H1 (cell line): Measurements from ENCODE around the gene TUBGCP6. TPM values are rescaled to one million over a fixed set of nuclear protein-coding genes. Genes with fewer than 3 reads are reported as not detected.
A peak's percentile ranks its signal among the peaks of the same experiment; 100 is the strongest.

Experiments
- CTCF ChIA-PET: fragments of 300-600 bp; sonication (Branson Sonifier 250); formaldehyde crosslinking; loops from one replicate; lab custom pipeline; 2021; ENCODE audit not compliant: partially characterized antibody; lab: Charles Lee
- POLR2A ChIA-PET: fragments of 300-600 bp; sonication (Branson Sonifier 250); formaldehyde crosslinking; loops from one replicate; lab custom pipeline; 2021; ENCODE audit warnings: inconsistent platforms; ENCODE audit not compliant: partially characterized antibody; lab: Charles Lee
- DNase-seq, 2 experiments: peaks; one replicate each; pipeline versions ENCODE4 v3.0.0 to v3.0.0-alpha.2; 2010 to 2022; ENCODE audit warnings: low spot score in 2 of 2, low read depth in 1 of 2, mixed read lengths in 1 of 2
- FAIRE-seq: peaks from 2 replicates; lab custom pipeline; 2011; peaks lifted over from hg19 to GRCh38; lab: Jason Lieb, UNC
- H2AFZ ChIP-seq: 2 replicates; pipeline ENCODE4 v1.8.1; 2012; ENCODE audit warnings: low read length, inconsistent platforms
- H2AK5ac ChIP-seq: 2 replicates; pipeline ENCODE4 v1.6.1; 2013; ENCODE audit warnings: low read depth, low read length
- H2BK120ac ChIP-seq: replicated peaks from 2 replicates; pipeline ENCODE3; 2013; ENCODE audit warnings: low read depth, low read length, inconsistent platforms
- H2BK12ac ChIP-seq: 2 replicates; pipeline ENCODE4 v1.6.1; 2013; ENCODE audit warnings: low read depth, low read length
- H2BK15ac ChIP-seq: 2 replicates; pipeline ENCODE4 v1.6.1; 2013; ENCODE audit warnings: low read length
- H2BK20ac ChIP-seq: 2 replicates; pipeline ENCODE4 v1.6.1; 2013; ENCODE audit warnings: low read length
- H2BK5ac ChIP-seq: 2 replicates; pipeline ENCODE4 v1.6.1; 2013; ENCODE audit warnings: low read depth, low read length
- H3K14ac ChIP-seq: 2 replicates; pipeline ENCODE4 v1.6.1; 2013; ENCODE audit warnings: inconsistent platforms; ENCODE audit not compliant: insufficient read length
- H3K18ac ChIP-seq: 2 replicates; pipeline ENCODE4 v1.6.1; 2013; ENCODE audit warnings: low read length; ENCODE audit errors: extremely low read depth
- H3K23ac ChIP-seq: 2 replicates; pipeline ENCODE4 v1.6.1; 2013; ENCODE audit warnings: inconsistent platforms; ENCODE audit not compliant: insufficient read length
- H3K23me2 ChIP-seq: 2 replicates; pipeline ENCODE4 v1.6.1; 2013; ENCODE audit warnings: low read depth, low read length
- H3K27ac ChIP-seq: 2 replicates; pipeline ENCODE4 v1.6.1; 2011; ENCODE audit warnings: low read depth, low read length, inconsistent platforms
- H3K27me3 ChIP-seq, 4 experiments: replicated peaks in 1 of 4; 1 replicate in 1 of 4; 2 replicates in 3 of 4; pipeline versions ENCODE4 v1.6.1 to v1.8.1; 2011 to 2013; ENCODE audit warnings: low read length in 3 of 4, mild to moderate bottlenecking in 3 of 4, inconsistent platforms in 2 of 4, mixed read lengths in 2 of 4, moderate library complexity in 1 of 4; ENCODE audit not compliant: control insufficient read depth in 3 of 4, insufficient read depth in 3 of 4; ENCODE audit errors: extremely low read depth in 1 of 4
- H3K36me3 ChIP-seq, 4 experiments: 2 replicates each; pipeline versions ENCODE4 v1.6.1 to v1.8.1; 2011 to 2013; ENCODE audit warnings: mild to moderate bottlenecking in 4 of 4, low read length in 3 of 4, moderate library complexity in 2 of 4, control low read depth in 1 of 4, inconsistent platforms in 1 of 4; ENCODE audit not compliant: insufficient read depth in 4 of 4, control insufficient read depth in 2 of 4
- H3K4ac ChIP-seq: replicated peaks from 2 replicates; pipeline ENCODE3; 2013; ENCODE audit warnings: low read length, low read depth, mixed read lengths, inconsistent platforms; ENCODE audit not compliant: insufficient read length
- H3K4me1 ChIP-seq, 4 experiments: replicated peaks in 1 of 4; 1 replicate in 1 of 4; 2 replicates in 3 of 4; pipeline versions ENCODE4 v1.6.1 to v1.8.1; 2011 to 2013; ENCODE audit warnings: low read length in 3 of 4, inconsistent platforms in 2 of 4, mixed read lengths in 1 of 4; ENCODE audit not compliant: insufficient read depth in 4 of 4, control insufficient read depth in 3 of 4
- H3K4me2 ChIP-seq, 2 experiments: 2 replicates each; pipeline versions ENCODE4 v1.6.1 to v1.8.1; 2011 to 2013; ENCODE audit warnings: low read depth in 2 of 2, low read length in 2 of 2, control low read depth in 1 of 2, inconsistent platforms in 1 of 2, mild to moderate bottlenecking in 1 of 2; ENCODE audit not compliant: insufficient read depth in 1 of 2
- H3K4me3 ChIP-seq, 4 experiments: fragments of 200-600, 300-600 bp in 1 of 4; sonication (generic), shearing (Covaris generic), sonication (Bioruptor Twin) in 1 of 4; 2 replicates each; pipeline versions ENCODE4 v1.5.1 to v1.8.1; 2011 to 2016; ENCODE audit warnings: low read length in 4 of 4, low read depth in 3 of 4, control low read depth in 2 of 4, inconsistent platforms in 2 of 4, mild to moderate bottlenecking in 2 of 4, mixed read lengths in 1 of 4, moderate library complexity in 1 of 4; ENCODE audit not compliant: insufficient read depth in 2 of 4; ENCODE audit errors: extremely low read depth in 1 of 4
- H3K56ac ChIP-seq: replicated peaks from 2 replicates; pipeline ENCODE3; 2013; ENCODE audit warnings: low read depth, mild to moderate bottlenecking, mixed read lengths, low read length, inconsistent platforms; ENCODE audit not compliant: insufficient read length
- H3K79me1 ChIP-seq: 2 replicates; pipeline ENCODE4 v1.6.1; 2013; ENCODE audit warnings: low read depth, low read length, control low read depth
- H3K79me2 ChIP-seq, 2 experiments: 2 replicates each; pipeline versions ENCODE4 v1.6.1 to v1.8.1; 2012 to 2013; ENCODE audit warnings: low read length in 2 of 2, mild to moderate bottlenecking in 2 of 2, inconsistent platforms in 1 of 2; ENCODE audit not compliant: insufficient read depth in 2 of 2, control insufficient read depth in 1 of 2
- H3K9ac ChIP-seq, 4 experiments: replicated peaks in 1 of 4; 1 replicate in 1 of 4; 2 replicates in 3 of 4; pipeline versions ENCODE4 v1.6.1 to v1.8.1; 2011 to 2013; ENCODE audit warnings: low read depth in 3 of 4, low read length in 3 of 4, control low read depth in 2 of 4, mild to moderate bottlenecking in 2 of 4, moderate library complexity in 2 of 4, inconsistent platforms in 1 of 4; ENCODE audit errors: extremely low read depth in 1 of 4
- H3K9me3 ChIP-seq, 2 experiments: 2 replicates each; pipeline versions ENCODE4 v1.6.1 to v1.8.1; 2012 to 2013; ENCODE audit warnings: mild to moderate bottlenecking in 2 of 2, moderate library complexity in 2 of 2, control low read depth in 1 of 2, inconsistent platforms in 1 of 2, low read depth in 1 of 2, low read length in 1 of 2, mixed read lengths in 1 of 2; ENCODE audit not compliant: insufficient read depth in 2 of 2
- H4K20me1 ChIP-seq, 2 experiments: replicated peaks in 1 of 2; 2 replicates each; pipeline versions ENCODE3 to v1.8.1; 2011 to 2013; ENCODE audit warnings: inconsistent platforms in 2 of 2, low read length in 2 of 2, mild to moderate bottlenecking in 1 of 2; ENCODE audit not compliant: insufficient read depth in 2 of 2, control insufficient read depth in 1 of 2
- H4K5ac ChIP-seq: 2 replicates; pipeline ENCODE4 v1.6.1; 2013; ENCODE audit warnings: low read length, low read depth, mixed read lengths, inconsistent platforms; ENCODE audit not compliant: insufficient read length
- H4K8ac ChIP-seq: 2 replicates; pipeline ENCODE4 v1.8.0; 2013; ENCODE audit warnings: mild to moderate bottlenecking, moderate library complexity, low read length, inconsistent platforms; ENCODE audit not compliant: insufficient read depth; ENCODE audit errors: extremely low read depth
- H4K91ac ChIP-seq: replicated peaks from 2 replicates; pipeline ENCODE3; 2013; ENCODE audit warnings: low read length, mixed read lengths, inconsistent platforms; ENCODE audit not compliant: insufficient read length
- E2F6 ChIP-seq: IDR thresholded peaks from 2 replicates; pipeline ENCODE4 v1.6.1; 2012; ENCODE audit warnings: inconsistent platforms
- SIN3A ChIP-seq, 2 experiments: IDR thresholded peaks in 1 of 2; conservative IDR thresholded peaks in 1 of 2; 2 replicates each; pipeline ENCODE4 v1.6.1; 2011 to 2012; ENCODE audit warnings: low read length in 2 of 2, improper control_type of control experiment in 1 of 2, low read depth in 1 of 2, mild to moderate bottlenecking in 1 of 2
- WGBS, 2 experiments: shearing (Covaris generic) in 1 of 2; methylation state at CpG; one replicate each; pipeline versions ENCODE4 v1.1.6 to v1.1.7; 2013 to 2015; ENCODE audit warnings: low lambda C conversion rate in 2 of 2, mixed read lengths in 2 of 2, inconsistent platforms in 1 of 2, low coverage in 1 of 2, missing lambda C conversion rate in 1 of 2; ENCODE audit not compliant: insufficient replicate concordance in 2 of 2, insufficient coverage in 1 of 2, insufficient read length in 1 of 2; ENCODE audit errors: extremely low coverage in 1 of 2, missing lambda C conversion rate in 1 of 2; 5-methylcytosine and 5-hydroxymethylcytosine counted together
- polyA plus RNA-seq, 7 experiments: library from polyadenylated mRNA; depleted of rRNA in 3 of 7; stranded (reverse) in 5 of 7; unstranded in 2 of 7; fragments of >200 nt in 5 of 7; fragments of 200-250 nt in 2 of 7; gene quantifications; 1 replicate in 5 of 7; 2 replicates in 1 of 7; 4 replicates in 1 of 7; pipeline versions ENCODE4 v1.2.1 to v1.2.3, GENCODE V29; 2011 to 2013; ENCODE audit warnings: missing spikeins in 2 of 7, mixed read lengths in 2 of 7
- total RNA-seq: library from RNA; stranded (reverse); fragmentation: NEBNext Ultra II Directional; extraction: Animal tissue kit (Norgen Biotek cat#: 25700); gene quantifications from 2 replicates; pipeline ENCODE4 v1.2.1, GENCODE V29; 2021

TUBGCP6 gene
- total and polyA plus RNA-seq, 2 of the 8 experiments (the other 6 are each of a cell fraction or from before 2014, with no cell fraction given), result 24.2 to 24.7 TPM

DNA sequence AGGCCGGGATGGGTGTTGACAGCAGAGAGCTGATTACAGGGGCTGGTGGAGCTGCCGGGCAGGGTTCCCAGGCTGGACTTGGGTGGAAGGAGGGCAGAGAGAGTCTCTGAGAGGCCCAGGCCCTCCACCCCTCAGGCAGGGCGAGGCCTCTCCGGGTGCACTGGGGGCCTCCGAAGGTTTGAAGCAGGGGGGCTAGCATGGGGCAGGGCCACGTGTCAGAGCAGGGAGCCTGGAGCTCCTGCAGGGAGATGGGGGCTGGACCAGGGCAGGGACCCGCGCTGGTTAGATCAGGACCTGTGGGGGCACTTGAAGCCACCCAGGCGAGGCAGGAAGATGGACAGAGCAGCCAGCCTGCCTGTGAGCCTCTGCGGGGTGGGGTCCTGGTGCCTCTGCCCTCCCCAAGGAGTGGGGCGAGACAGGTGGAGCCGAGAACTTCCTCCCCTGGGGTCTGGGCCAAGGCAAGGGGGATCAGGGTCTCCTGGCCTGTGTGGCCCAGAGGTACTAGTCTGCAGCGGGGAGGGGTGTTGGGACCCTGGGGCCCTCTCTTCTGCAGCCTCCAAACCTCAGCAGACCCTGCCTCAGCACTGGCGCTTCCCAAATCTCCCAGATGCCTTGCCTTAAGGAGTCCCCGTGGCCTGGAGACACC lies 73.4 kb downstream of the TUBGCP6 start:
- H3K27ac ChIP-seq, result no peak overlapping the region
- H3K23me2 ChIP-seq, result peaks cover 5% of the 10 kb centered on the region; the same call in 1 of the 2 replicates
- no peak overlapping the region for H3K23ac ChIP-seq
- H2AFZ ChIP-seq, result no peak overlapping the region
- H4K91ac ChIP-seq, result no peak overlapping the region
- H4K5ac ChIP-seq, result no peak overlapping the region
- no peaks in the 10 kb centered on the region for H3K36me3 ChIP-seq
- WGBS, 2 experiments, result 79% methylated on average over 15 of the region's 15 CpGs; no CpG with 5 or more reads in 1 of the 2 experiments
- 0 out of 2 replicates have a peak overlapping the region, but pooled peaks have one; percentile 39 for H2AK5ac ChIP-seq
- no peak for FAIRE-seq
- H3K79me2 ChIP-seq, result no peaks in the 10 kb centered on the region
- TF ChIP-seq SIN3A (conservative IDR thresholded peaks at IDR 0.05 in 1 of 2, IDR thresholded peaks at IDR 0.05 in 1 of 2; ENCODE audit: low read depth in 1 of 2, low read length in 2 of 2) (0 out of 4 replicates have a peak, but pooled peaks of 1 of the 2 experiments have one; percentile 15), E2F6 (no peak)
- H3K27me3 ChIP-seq, result peaks cover 4 to 25% (median 16%) of the 10 kb centered on the region in 4 experiments
- H2BK20ac ChIP-seq, result no peak overlapping the region
- H3K18ac ChIP-seq, result no peak overlapping the region
- no peak overlapping the region for H3K9ac ChIP-seq
- H3K4me3 ChIP-seq, result peak overlapping the region; percentile 47 to 67 (median 50); a peak in 7 of 8 replicates
- H2BK5ac ChIP-seq, result no peak overlapping the region
- DNase-seq, result no peak
- H3K14ac ChIP-seq, result no peak overlapping the region
- H2BK12ac ChIP-seq, result 0 out of 2 replicates have a peak overlapping the region, but pooled peaks have one; percentile 50
- H4K20me1 ChIP-seq, result peaks cover 0 to 3% of the 10 kb centered on the region in 2 experiments
- ChIA-PET POLR2A (interaction anchor here (0.5 to 1.5 kb wide), 6 partner anchors 13 to 141 kb away, joined by 3 to 4 read pairs (median 4); no protein-coding TSS in a partner anchor), CTCF (interaction anchor here (0.6 to 2.4 kb wide), 6 partner anchors 13 to 449 kb away, joined by 3 to 9 read pairs (median 5); no protein-coding TSS in a partner anchor)
- peak overlapping the region; percentile 46; the same call in 1 of the 2 replicates for H2BK15ac ChIP-seq
- H3K9me3 ChIP-seq, result peaks cover 0 to 2% of the 10 kb centered on the region in 2 experiments; a peak in 1 of 4 replicates
- H2BK120ac ChIP-seq, result no peak overlapping the region
- H3K4ac ChIP-seq, result no peak overlapping the region
- H3K4me2 ChIP-seq, result peak overlapping the region; percentile 65 to 93
- H4K8ac ChIP-seq, result no peak overlapping the region
- H3K56ac ChIP-seq, result no peak overlapping the region
- peaks cover 0 to 9% (median 0%) of the 10 kb centered on the region in 4 experiments; a peak in 2 of 7 replicates for H3K4me1 ChIP-seq
- no peaks in the 10 kb centered on the region for H3K79me1 ChIP-seq
